HFF-Myc (cell line): ENCODE data around the gene GDPD5.

Source experiments
- DNase-seq: peaks from one replicate; pipeline ENCODE4 v3.0.0-alpha.2; 2011; ENCODE audit warnings: low read depth; ENCODE audit errors: extremely low read depth
- H3K4me3 ChIP-seq: replicated peaks from 2 replicates; pipeline ENCODE4 v1.5.1; 2011; ENCODE audit warnings: low read depth, mild to moderate bottlenecking, control low read depth, low read length
- TF ChIP-seq, protein P1 (sequence below): IDR thresholded peaks from 2 replicates; pipeline ENCODE4 v1.5.1; 2012; ENCODE audit warnings: mild to moderate bottlenecking, low read depth, low read length, control low read depth; ENCODE audit errors: missing control alignments

Gene GDPD5

DNA sequence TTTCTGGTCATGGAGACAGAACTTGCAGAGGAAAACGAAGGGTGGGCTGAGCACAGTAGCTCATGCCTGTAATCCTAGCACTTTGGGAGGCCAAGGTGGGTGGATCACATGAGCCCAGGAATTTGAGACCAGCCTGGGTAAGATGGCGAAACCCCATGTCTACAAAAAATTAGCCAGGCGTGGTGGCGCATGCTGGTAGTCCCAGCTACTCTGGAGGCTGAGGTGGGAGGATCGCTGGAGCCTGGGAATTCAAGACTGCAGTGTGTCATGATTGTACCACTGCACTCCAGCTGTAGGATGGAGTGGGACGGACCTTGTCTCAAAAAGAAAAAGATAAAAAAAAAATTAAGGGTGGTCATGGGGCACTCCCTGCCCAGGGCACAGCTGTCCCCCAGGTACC, 42.2 kb upstream of the GDPD5 start:
- no peak for DNase-seq
- H3K4me3 ChIP-seq: no peak overlapping the region
- TF ChIP-seq, protein P1, sequence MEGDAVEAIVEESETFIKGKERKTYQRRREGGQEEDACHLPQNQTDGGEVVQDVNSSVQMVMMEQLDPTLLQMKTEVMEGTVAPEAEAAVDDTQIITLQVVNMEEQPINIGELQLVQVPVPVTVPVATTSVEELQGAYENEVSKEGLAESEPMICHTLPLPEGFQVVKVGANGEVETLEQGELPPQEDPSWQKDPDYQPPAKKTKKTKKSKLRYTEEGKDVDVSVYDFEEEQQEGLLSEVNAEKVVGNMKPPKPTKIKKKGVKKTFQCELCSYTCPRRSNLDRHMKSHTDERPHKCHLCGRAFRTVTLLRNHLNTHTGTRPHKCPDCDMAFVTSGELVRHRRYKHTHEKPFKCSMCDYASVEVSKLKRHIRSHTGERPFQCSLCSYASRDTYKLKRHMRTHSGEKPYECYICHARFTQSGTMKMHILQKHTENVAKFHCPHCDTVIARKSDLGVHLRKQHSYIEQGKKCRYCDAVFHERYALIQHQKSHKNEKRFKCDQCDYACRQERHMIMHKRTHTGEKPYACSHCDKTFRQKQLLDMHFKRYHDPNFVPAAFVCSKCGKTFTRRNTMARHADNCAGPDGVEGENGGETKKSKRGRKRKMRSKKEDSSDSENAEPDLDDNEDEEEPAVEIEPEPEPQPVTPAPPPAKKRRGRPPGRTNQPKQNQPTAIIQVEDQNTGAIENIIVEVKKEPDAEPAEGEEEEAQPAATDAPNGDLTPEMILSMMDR: no peak

DNA sequence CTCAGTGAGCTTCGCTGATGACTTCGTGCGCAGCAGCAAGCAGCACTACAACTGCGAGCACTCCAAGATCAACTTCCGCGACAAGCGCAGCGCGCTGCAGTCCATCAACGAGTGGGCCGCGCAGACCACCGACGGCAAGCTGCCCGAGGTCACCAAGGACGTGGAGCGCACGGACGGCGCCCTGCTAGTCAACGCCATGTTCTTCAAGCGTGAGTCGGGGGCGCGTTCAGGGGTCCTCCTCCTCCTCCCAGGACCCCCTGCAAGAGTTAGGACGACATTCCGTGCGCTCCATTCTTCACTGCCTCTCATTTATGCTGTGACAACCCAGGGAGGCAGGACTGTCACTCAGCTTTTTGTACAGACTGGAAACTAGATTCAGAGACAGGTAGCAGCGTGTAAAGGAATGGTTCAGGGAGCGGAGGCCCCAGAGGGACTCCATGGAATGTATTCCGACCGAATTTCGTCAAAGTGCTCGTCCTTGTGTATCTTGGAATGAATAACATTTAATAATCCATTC, 41.1 kb upstream of the GDPD5 start:
- no peak overlapping the region for H3K4me3 ChIP-seq
- TF ChIP-seq, protein P1: no peak
- no peak for DNase-seq

DNA sequence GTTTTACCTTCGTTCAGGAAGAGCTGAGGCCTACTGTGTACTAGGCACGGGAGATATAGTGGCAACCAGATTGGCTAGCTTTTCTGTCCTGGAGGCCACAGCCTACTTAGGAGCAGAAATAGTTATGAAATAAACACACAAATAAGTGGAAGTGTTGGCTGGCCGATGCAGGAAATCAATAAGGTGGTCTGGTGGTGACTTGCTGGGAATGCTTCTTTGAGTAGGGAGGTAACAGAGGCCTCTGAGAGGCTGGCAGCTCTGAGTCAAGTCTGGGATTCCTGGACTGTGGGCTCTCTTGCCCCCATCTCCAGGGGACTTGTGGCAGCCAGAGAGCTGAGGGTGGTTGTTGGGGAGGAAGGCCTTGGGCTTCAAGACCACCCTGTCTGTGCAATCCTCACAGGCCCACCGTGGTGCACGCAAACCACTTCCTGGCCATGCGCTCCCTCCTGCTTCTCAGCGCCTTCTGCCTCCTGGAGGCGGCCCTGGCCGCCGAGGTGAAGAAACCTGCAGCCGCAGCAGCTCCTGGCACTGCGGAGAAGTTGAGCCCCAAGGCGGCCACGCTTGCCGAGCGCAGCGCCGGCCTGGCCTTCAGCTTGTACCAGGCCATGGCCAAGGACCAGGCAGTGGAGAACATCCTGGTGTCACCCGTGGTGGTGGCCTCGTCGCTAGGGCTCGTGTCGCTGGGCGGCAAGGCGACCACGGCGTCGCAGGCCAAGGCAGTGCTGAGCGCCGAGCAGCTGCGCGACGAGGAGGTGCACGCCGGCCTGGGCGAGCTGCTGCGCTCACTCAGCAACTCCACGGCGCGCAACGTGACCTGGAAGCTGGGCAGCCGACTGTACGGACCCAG, 40.4 kb upstream of the GDPD5 start:
- DNase-seq: no peak
- TF ChIP-seq, protein P1: no peak
- H3K4me3 ChIP-seq: peak overlapping the region; percentile 77

DNA sequence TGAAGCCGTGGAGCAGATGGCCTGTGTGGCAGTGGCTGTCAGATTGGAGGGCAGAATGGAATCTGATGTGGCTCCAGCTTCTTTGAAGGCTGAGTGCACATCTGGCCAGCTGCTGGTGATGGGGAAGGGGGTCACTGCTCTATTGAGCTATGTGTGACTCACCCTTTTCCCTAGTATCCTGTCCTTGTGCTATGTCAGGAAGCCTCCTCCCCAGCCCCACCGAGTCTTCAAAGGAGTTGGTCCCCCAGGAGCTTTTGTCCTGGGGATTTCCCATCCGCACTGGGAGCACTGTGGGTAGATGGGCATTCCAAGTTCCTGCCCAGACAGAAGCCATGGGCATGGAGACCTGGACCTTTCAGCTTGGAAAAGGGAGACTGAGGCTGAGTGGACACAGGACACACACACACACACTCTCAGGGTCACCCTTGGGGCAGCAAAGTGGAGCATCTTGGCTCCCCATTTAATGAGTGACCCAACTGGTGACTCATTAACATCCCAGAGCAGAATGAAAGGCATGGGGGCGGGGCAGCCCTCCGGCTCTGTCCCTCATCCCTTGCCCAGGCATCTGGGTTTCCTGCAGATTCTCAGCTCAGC, 39.6 kb upstream of the GDPD5 start:
- peak; percentile 83 for DNase-seq
- H3K4me3 ChIP-seq: peak overlapping the region; percentile 77
- TF ChIP-seq, protein P1: no peak

DNA sequence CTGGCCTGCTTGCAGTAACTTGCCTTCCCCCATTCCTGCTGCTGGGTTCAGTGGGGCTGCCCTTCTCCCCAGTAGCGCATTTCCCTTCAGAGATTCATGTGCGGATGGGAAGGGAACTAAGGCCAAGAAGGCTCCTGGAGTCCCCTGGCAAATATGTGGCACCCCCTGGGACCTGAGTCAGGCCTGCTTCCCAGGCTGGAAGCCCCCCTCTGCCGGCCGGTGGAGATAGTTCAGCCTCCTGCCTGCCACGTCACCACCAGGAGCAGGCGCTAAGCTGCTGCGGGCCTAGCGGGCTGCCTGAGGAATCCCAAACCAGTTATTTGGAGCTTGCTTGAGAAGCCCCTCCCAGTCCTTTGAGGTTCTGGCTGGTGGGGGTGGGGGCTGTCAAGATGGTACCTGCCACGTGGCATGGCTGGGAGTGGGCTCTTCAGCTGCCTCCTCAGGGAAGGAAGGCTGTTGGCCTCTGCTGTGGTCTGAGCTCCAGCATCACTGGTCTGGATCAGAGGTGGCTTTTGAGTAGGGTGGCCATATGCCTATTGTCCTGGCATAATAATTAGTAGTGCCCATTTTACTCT, 38.3 kb upstream of the GDPD5 start:
- TF ChIP-seq, protein P1: peak; percentile 61
- DNase-seq: peak; percentile 58
- peak overlapping the region; percentile 77 for H3K4me3 ChIP-seq

DNA sequence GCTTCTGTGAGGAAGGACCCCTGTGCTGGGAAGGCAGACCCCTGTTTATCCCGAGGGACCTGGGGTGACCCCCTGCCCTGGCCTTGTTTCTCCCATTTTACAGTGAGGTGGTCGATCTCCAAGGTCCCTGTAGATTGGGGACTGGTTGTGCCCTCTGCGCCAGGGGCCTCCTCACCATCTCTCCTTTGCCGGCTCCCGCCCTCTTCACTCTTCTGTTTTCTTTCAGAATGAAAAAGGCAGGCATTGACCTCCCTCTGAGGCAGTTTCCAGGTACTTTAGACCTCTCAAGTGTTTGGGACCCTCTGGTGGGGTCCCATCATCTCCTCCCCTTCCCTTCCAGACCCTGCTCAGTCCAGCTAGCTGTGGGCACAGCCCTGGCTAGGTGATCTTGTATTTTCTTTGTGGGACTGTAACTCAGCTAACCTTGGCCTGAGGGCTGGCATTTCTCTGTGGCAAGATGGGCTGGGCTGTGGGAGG, 37.8 kb upstream of the GDPD5 start:
- TF ChIP-seq, protein P1: no peak
- DNase-seq: no peak
- peak overlapping the region; percentile 77 for H3K4me3 ChIP-seq
